HEK293T (cell line): Measurements from ENCODE around the gene KBTBD13.

Source experiments
- CTCF ChIA-PET: fragments of 350-600 bp; formaldehyde crosslinking; extraction: SDS; loops from one replicate; lab custom pipeline; 2021; ENCODE audit warnings: antibody characterized with exemption, inconsistent platforms; lab: Yijun Ruan, JAX
- POLR2A ChIA-PET: fragments of 350-600 bp; formaldehyde crosslinking; extraction: SDS; loops from one replicate; lab custom pipeline; 2020; ENCODE audit warnings: antibody characterized with exemption, inconsistent platforms; lab: Yijun Ruan, JAX
- DNase-seq: peaks from one replicate; pipeline ENCODE4 v3.0.0; 2012; ENCODE audit warnings: mixed read lengths; ENCODE audit errors: extremely low spot score
- ARNT ChIP-seq: fragments of 450-650 bp; IDR thresholded peaks from 2 replicates; pipeline ENCODE4 v1.6.1; 2017; ENCODE audit warnings: mild to moderate bottlenecking
- BHLHE40 ChIP-seq: fragments of 450-650 bp; IDR thresholded peaks from 2 replicates; pipeline ENCODE4 v1.6.1; 2016; ENCODE audit warnings: mild to moderate bottlenecking, moderate library complexity, borderline replicate concordance
- CTBP1 ChIP-seq: fragments of 450-650 bp; IDR thresholded peaks from 2 replicates; pipeline ENCODE4 v1.6.1; 2016; ENCODE audit warnings: borderline replicate concordance
- ELF4 ChIP-seq: fragments of 450-650 bp; IDR thresholded peaks from 2 replicates; pipeline ENCODE4 v1.6.1; 2017; ENCODE audit warnings: antibody characterized with exemption
- FOXA1 ChIP-seq: fragments of 450-650 bp; IDR thresholded peaks from 2 replicates; pipeline ENCODE4 v1.6.1; 2016; ENCODE audit warnings: mild to moderate bottlenecking
- FOXK2 ChIP-seq: fragments of 450-650 bp; IDR thresholded peaks from 2 replicates; pipeline ENCODE4 v1.6.1; 2016; ENCODE audit warnings: mild to moderate bottlenecking
- FOXM1 ChIP-seq: fragments of 450-650 bp; IDR thresholded peaks from 2 replicates; pipeline ENCODE4 v1.6.1; 2017; ENCODE audit warnings: mild to moderate bottlenecking, borderline replicate concordance
- HDGF ChIP-seq: fragments of 450-650 bp; IDR thresholded peaks from 2 replicates; pipeline ENCODE4 v1.6.1; 2017; ENCODE audit warnings: antibody characterized with exemption, borderline replicate concordance
- L3MBTL2 ChIP-seq: fragments of 450-650 bp; conservative IDR thresholded peaks from 2 replicates; pipeline ENCODE4 v1.6.1; 2016; ENCODE audit warnings: mild to moderate bottlenecking
- LEF1 ChIP-seq: fragments of 450-650 bp; IDR thresholded peaks from 2 replicates; pipeline ENCODE4 v1.6.1; 2017; ENCODE audit warnings: mild to moderate bottlenecking, borderline replicate concordance
- NFRKB ChIP-seq: fragments of 450-650 bp; IDR thresholded peaks from 2 replicates; pipeline ENCODE4 v1.6.1; 2016; ENCODE audit warnings: mild to moderate bottlenecking, moderate library complexity
- PKNOX1 ChIP-seq: fragments of 450-650 bp; IDR thresholded peaks from 2 replicates; pipeline ENCODE4 v1.6.1; 2016
- SP1 ChIP-seq: fragments of 450-650 bp; IDR thresholded peaks from 2 replicates; pipeline ENCODE4 v1.6.1; 2017
- SUZ12 ChIP-seq: fragments of 450-650 bp; IDR thresholded peaks from 2 replicates; pipeline ENCODE4 v1.6.1; 2016; ENCODE audit warnings: mild to moderate bottlenecking
- TARDBP ChIP-seq: fragments of 450-650 bp; IDR thresholded peaks from 2 replicates; pipeline ENCODE4 v1.6.1; 2016
- ZNF384 ChIP-seq: fragments of 450-650 bp; IDR thresholded peaks from 2 replicates; pipeline ENCODE4 v1.6.1; 2016

KBTBD13 gene

GRCh38 chr15:65101891-65102708 lies 25.6 kb downstream of the KBTBD13 start:
- DNase-seq = no peak
- ChIA-PET POLR2A (no interaction called here), CTCF (interaction anchor here (0.7 to 2.2 kb wide), 13 partner anchors 9 to 121 kb away, joined by 3 to 14 read pairs (median 5); partner anchors contain the start of gene UBAP1L)
- TF ChIP-seq NFRKB = no peak
- no peak for TF ChIP-seq CTBP1
- TF ChIP-seq FOXA1 = no peak
- no peak for TF ChIP-seq ELF4
- no peak for TF ChIP-seq PKNOX1
- no peak for TF ChIP-seq FOXK2
- TF ChIP-seq L3MBTL2 = no peak
- TF ChIP-seq TARDBP = no peak
- no peak for TF ChIP-seq SP1
- no peak for TF ChIP-seq ZNF384
- TF ChIP-seq ARNT = no peak
- no peak for TF ChIP-seq LEF1
- no peak for TF ChIP-seq HDGF
- no peak for TF ChIP-seq BHLHE40
- no peak for TF ChIP-seq SUZ12
- no peak for TF ChIP-seq FOXM1

- POLR2A ChIA-PET = no interaction called here
- no peak for DNase-seq
- CTCF ChIA-PET = no interaction called here
- TF ChIP-seq CTBP1 = no peak
- TF ChIP-seq PKNOX1 = no peak
- TF ChIP-seq FOXM1 = no peak
- no peak for TF ChIP-seq TARDBP
- no peak for TF ChIP-seq FOXA1
- no peak for TF ChIP-seq SUZ12
- TF ChIP-seq LEF1 = no peak
- TF ChIP-seq FOXK2 = no peak
- no peak for TF ChIP-seq SP1
- TF ChIP-seq ARNT = no peak
- TF ChIP-seq HDGF = no peak
- no peak for TF ChIP-seq ELF4
- TF ChIP-seq BHLHE40 = no peak
- TF ChIP-seq ZNF384 = no peak
- no peak for TF ChIP-seq L3MBTL2
- TF ChIP-seq NFRKB = no peak
These were observed 26.4 kb downstream of the KBTBD13 start for GRCh38 chr15:65102912-65103311.

GRCh38 chr15:65105038-65105437 lies 28.5 kb downstream of the KBTBD13 start:
- ChIA-PET CTCF (no interaction called here), POLR2A (no interaction called here)
- no peak for TF ChIP-seq NFRKB
- DNase-seq = no peak

GRCh38 chr15:65106011-65106590 lies 29.6 kb downstream of the KBTBD13 start:
- no peak for DNase-seq
- ChIA-PET CTCF (no interaction called here), POLR2A (no interaction called here)
- TF ChIP-seq BHLHE40 (no peak), NFRKB (no peak), SUZ12 (no peak), PKNOX1 (no peak), FOXA1 (no peak), SP1 (no peak), CTBP1 (no peak), ELF4 (no peak), FOXM1 (no peak), LEF1 (no peak), ARNT (no peak), FOXK2 (no peak), L3MBTL2 (no peak), ZNF384 (no peak)

GRCh38 chr15:65110676-65111292 lies 34.2 kb downstream of the KBTBD13 start:
- no peak for TF ChIP-seq PKNOX1
- TF ChIP-seq NFRKB = no peak
- no peak for TF ChIP-seq FOXM1
- TF ChIP-seq SP1 = no peak
- POLR2A ChIA-PET = interaction anchor here (1.2 to 1.4 kb wide), 2 partner anchors 23 to 194 kb away, joined by 4 read pairs; partner anchors contain the start of genes PDCD7 and RNU5B-1
- CTCF ChIA-PET = interaction anchor here (0.7 to 0.8 kb wide), 2 partner anchors 9 to 383 kb away, joined by 4 to 5 read pairs; no protein-coding TSS in a partner anchor
- no peak for DNase-seq
